Stomach (tissue), 4 donors: ENCODE results near the gene ZDHHC9.

Experiments
- CTCF ChIP-seq, 7 experiments: fragments of 450-650 bp in 4 of 7; fragments of 200-600 bp in 3 of 7; sonication (generic) in 3 of 7; IDR thresholded peaks; one replicate each; pipeline ENCODE4 v1.5.1; 2016 to 2019; ENCODE audit warnings: antibody characterized with exemption in 7 of 7, control low read depth in 2 of 7, mild to moderate bottlenecking in 1 of 7
- EP300 ChIP-seq: sonication (generic); formaldehyde crosslinking; IDR thresholded peaks from one replicate; pipeline ENCODE4 v1.6.1; 2017; ENCODE audit warnings: antibody characterized with exemption
- POLR2A ChIP-seq, 4 donors: fragments of 450-650 bp; IDR thresholded peaks; one replicate each; pipeline ENCODE4 v1.6.1; 2016; ENCODE audit warnings: antibody characterized with exemption in 4 of 4, control low read depth in 2 of 4, mild to moderate bottlenecking in 1 of 4, moderate library complexity in 1 of 4
- POLR2AphosphoS5 ChIP-seq, 3 donors: sonication (generic); formaldehyde crosslinking; IDR thresholded peaks; one replicate each; pipeline ENCODE4 v1.6.1; 2016; ENCODE audit warnings: antibody characterized with exemption in 3 of 3

- TF ChIP-seq CTCF (IDR thresholded peaks at IDR 0.05) (no peak), POLR2AphosphoS5 (IDR thresholded peaks at IDR 0.05) (no peak), EP300 (no peak), POLR2A (IDR thresholded peaks at IDR 0.05) (no peak)
These were observed 17.8 kb downstream of the ZDHHC9 start for GRCh38 chrX:129825746-129826505.
